NB4 (cell line): ENCODE data around the gene PLEKHA8.

Experiments used
- DNase-seq: peaks from one replicate; pipeline ENCODE4 v3.0.0; 2010; ENCODE audit warnings: low read depth
- H3K4me3 ChIP-seq: one replicate; pipeline ENCODE4 v1.5.1; 2011; ENCODE audit warnings: mild to moderate bottlenecking, low read depth, low read length, moderate library complexity
- CTCF ChIP-seq: IDR thresholded peaks from one replicate; pipeline ENCODE4 v1.5.1; 2012; ENCODE audit warnings: low read depth, low read length
- MAX ChIP-seq: IDR thresholded peaks from 2 replicates; pipeline ENCODE4 v1.6.1; 2011; ENCODE audit warnings: low read depth, low read length
- MYC ChIP-seq: IDR thresholded peaks from 2 replicates; pipeline ENCODE4 v1.6.1; 2011; ENCODE audit warnings: low read depth, low read length
- POLR2A ChIP-seq: IDR thresholded peaks from 2 replicates; pipeline ENCODE4 v1.6.1; 2011; ENCODE audit warnings: mild to moderate bottlenecking; ENCODE audit not compliant: insufficient read length; ENCODE audit errors: extremely low read depth

The PLEKHA8 gene

GRCh38 chr7:30139836-30140384 is 111.7 kb downstream of the PLEKHA8 start:
- DNase-seq = no peak
- no peak for TF ChIP-seq MYC
- no peak for TF ChIP-seq CTCF
- no peak for TF ChIP-seq MAX
- TF ChIP-seq POLR2A = no peak
- H3K4me3 ChIP-seq = no peak overlapping the region

- H3K4me3 ChIP-seq = no peak overlapping the region
- no peak for TF ChIP-seq CTCF
- TF ChIP-seq MYC = no peak
- TF ChIP-seq MAX = no peak
- no peak for TF ChIP-seq POLR2A
- DNase-seq = no peak
These were observed 112.2 kb downstream of the PLEKHA8 start for GRCh38 chr7:30140456-30140855.

GRCh38 chr7:30142710-30143109 is 114.5 kb downstream of the PLEKHA8 start:
- H3K4me3 ChIP-seq = no peak overlapping the region
- DNase-seq = no peak
- TF ChIP-seq POLR2A = no peak
- TF ChIP-seq MAX = no peak
- no peak for TF ChIP-seq CTCF
- TF ChIP-seq MYC = no peak

- no peak for TF ChIP-seq POLR2A
- no peak for TF ChIP-seq CTCF
- TF ChIP-seq MYC = no peak
- no peak for TF ChIP-seq MAX
- DNase-seq = no peak
- H3K4me3 ChIP-seq = no peak overlapping the region
These were observed 115.6 kb downstream of the PLEKHA8 start for GRCh38 chr7:30143748-30144251.

GRCh38 chr7:30144657-30145306 is 116.6 kb downstream of the PLEKHA8 start:
- no peak for DNase-seq
- no peak overlapping the region for H3K4me3 ChIP-seq
- TF ChIP-seq MAX = no peak
- TF ChIP-seq CTCF = no peak
- TF ChIP-seq POLR2A = no peak
- TF ChIP-seq MYC = no peak
